ENCODE data around the gene DGCR6L.
"Not testable (repeated sequence)": the region's sequence is repeated elsewhere in the genome, so short reads cannot be mapped to it uniquely, and the experiment has no call there.

The DGCR6L gene

DNA sequence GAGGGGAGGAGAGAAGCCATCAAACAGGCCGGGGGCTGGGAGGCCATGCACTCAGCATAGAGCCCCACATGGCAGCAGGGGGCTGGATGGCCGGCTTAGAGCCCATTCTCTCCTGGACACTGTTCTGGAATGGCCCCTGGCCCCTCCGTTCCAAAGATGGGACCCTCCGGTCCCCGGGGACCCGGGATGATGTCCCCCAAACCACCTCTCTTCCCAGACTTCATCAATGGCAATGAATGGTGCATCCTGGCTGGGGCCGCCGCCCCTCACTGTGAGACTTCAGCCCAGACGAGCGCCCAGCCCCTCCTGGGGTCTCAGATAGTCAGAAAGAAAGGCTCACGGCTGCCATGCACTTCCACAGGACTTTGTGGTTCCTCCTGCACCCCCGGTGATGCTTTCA, 38.0 kb downstream of the DGCR6L start:
- H3K4me3 ChIP-seq (ENCODE audit: low read depth, low read length), result no peak overlapping the region
- TF ChIP-seq, protein P1, sequence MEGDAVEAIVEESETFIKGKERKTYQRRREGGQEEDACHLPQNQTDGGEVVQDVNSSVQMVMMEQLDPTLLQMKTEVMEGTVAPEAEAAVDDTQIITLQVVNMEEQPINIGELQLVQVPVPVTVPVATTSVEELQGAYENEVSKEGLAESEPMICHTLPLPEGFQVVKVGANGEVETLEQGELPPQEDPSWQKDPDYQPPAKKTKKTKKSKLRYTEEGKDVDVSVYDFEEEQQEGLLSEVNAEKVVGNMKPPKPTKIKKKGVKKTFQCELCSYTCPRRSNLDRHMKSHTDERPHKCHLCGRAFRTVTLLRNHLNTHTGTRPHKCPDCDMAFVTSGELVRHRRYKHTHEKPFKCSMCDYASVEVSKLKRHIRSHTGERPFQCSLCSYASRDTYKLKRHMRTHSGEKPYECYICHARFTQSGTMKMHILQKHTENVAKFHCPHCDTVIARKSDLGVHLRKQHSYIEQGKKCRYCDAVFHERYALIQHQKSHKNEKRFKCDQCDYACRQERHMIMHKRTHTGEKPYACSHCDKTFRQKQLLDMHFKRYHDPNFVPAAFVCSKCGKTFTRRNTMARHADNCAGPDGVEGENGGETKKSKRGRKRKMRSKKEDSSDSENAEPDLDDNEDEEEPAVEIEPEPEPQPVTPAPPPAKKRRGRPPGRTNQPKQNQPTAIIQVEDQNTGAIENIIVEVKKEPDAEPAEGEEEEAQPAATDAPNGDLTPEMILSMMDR (IDR thresholded peaks at IDR 0.05; ENCODE audit: low read depth, low read length), result no peak

DNA sequence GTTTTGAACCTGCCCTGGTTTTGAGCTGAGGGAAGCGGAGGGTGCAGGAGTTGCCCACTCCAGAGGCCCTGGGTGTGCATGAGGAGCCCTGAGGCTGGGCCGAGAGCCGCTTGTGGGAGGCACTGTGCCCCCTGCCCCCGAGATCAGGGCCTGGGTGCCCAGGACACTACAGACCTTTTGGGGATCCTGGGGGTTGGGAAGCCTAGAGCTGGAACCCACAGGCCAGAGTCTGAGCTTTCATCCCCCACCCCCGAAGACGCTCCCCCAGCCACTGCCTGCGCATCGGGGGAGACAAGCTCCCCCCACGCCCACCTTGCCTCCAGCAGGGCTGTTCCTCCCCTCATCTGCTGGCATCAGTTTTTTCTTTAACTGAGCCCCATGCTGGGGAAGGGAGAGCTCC, 38.4 kb downstream of the DGCR6L start:
- H3K4me3 ChIP-seq (ENCODE audit: low read depth, low read length), result not testable (repeated sequence)

DNA sequence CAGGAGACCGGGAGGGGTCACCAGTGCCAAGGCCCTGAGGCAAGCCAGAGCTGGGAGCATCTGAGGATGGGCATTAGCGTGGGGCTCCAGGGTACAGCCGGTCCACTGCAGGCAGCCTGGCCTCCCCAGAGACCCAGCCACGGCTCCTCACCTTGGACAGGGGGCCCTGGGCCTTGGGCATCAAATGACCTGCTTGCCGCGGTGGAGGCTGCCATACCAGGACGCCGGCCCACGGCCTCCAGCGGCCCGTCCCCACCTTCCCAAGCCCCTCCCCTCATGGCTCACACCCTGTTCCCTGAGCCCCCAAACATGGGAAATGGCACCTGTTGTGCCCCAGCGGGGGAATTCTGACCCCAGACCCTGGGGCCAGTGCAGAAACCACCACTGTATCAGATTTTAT, 39.0 kb downstream of the DGCR6L start:
- H3K4me3 ChIP-seq (ENCODE audit: low read depth, low read length), result no peak overlapping the region
- TF ChIP-seq, protein P1 (IDR thresholded peaks at IDR 0.05; ENCODE audit: low read depth, low read length), result no peak

DNA sequence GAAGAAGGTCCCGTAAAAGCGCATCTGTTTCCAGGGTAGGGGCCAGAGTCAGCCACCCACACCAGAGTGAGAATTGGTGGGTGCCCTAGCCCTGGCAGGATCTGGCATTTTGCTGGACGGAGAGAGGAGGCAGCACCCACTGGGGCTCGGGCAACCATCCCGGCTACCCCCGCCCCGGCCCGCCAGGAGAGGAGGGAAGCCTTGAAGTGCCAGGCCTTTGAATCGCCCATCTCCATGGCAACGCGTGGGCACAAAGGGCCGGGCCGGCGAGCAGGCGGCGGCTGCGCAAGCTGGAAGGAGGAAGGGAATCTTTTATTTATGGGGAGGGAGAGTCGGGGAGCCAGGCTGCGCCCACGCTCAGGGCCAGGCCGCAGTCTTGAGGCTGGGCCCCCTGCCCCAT, 39.7 kb downstream of the DGCR6L start:
- H3K4me3 ChIP-seq (ENCODE audit: low read depth, low read length), result not testable (repeated sequence)

DNA sequence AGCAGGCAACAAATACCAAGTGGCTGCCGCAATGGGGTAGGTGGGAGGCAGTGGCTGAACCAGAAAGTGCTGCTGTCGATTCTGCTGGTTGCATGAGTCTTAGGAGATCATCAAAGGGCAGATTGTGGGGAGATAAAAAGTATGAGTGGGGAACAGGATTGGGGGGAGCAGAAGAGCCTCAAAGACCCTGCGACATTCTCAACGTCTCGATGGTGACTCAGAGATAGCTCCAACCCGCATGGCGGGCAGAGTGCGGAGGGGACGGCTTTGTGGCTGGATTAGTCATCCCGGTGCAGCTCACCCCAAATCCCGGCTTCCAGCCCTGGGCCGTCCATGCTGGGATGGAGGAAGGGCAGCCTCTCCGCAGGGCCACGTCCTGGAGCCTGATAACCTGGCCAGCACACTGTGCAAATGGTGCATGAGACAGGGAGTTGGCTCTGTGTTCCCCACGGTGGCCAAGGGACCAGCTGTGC, 40.2 kb downstream of the DGCR6L start:
- H3K4me3 ChIP-seq (ENCODE audit: low read depth, low read length), result no peak overlapping the region
- TF ChIP-seq, protein P1 (IDR thresholded peaks at IDR 0.05; ENCODE audit: low read depth, low read length), result no peak

DNA sequence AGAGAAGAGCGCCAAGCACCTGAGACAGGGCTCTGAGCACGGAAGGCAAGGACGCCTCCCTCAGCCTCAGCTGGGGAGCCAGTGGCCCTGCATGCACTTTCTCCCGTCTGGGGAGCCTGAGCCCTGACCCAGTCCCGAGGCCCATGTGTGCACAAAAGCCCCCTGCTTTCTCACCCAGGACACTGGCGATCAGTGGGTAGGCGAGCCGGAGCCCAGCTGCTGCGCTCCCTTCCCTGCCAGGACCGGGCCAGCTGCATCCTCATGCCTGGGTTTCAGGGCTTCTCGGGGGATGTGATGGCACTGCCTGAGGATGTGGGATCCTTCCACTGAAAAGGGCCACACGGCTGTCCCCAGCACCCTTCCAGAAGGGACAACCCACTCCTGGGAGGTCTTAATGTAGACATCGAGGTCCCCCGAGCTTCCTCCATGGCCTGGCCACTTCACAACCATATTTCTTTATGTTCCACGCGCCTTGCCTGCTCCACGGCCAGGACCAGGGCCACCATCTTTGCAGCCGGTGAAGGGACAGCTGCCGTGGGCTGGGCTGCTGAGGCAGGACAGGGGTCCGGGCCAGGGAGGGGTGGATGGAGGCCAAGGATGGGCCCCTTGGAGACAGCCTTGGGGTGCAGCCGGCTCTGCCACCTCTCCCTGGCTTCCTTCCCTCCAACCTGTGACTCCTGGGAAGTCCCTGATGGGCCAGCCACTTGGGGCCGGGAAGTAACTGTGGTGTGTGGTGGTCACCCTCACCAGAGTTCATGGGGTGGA, 41.0 kb downstream of the DGCR6L start:
- not testable (repeated sequence) for H3K4me3 ChIP-seq (ENCODE audit: low read depth, low read length)

DNA sequence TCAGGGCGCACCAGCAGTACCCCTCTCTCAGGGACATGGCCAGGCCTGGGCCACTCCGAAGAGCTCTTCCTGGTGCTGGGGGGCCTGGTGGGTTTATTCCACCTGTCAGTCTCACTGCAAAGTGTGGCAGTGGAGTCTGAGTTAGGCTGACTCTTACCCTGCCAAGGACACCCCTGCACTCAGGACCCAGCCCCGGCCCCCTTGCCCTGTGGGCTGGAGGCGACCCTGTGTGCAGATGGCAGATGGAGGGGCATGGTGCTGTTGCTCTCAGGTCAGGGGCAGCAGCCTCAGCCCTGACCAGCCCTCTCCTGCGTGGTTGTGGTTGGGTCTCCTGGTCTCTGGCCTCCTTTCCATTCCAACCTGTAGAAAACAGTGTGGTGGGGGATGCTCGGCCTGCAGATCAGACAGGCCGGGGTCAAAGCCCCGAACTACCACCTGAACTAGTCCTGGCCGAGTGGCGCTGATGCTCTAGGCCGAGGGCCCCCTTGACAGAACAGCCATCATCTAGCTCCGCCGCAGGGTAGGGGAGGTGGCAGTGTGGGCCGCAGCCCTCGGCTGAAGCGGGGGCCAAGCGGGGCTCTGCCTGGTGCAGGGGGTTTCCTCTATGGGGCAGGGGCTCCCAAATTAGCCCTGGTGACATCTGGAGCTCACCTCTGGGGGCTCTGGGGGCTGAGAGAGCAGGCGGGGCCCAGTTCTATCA, 41.8 kb downstream of the DGCR6L start:
- not testable (repeated sequence) for H3K4me3 ChIP-seq (ENCODE audit: low read depth, low read length)

DNA sequence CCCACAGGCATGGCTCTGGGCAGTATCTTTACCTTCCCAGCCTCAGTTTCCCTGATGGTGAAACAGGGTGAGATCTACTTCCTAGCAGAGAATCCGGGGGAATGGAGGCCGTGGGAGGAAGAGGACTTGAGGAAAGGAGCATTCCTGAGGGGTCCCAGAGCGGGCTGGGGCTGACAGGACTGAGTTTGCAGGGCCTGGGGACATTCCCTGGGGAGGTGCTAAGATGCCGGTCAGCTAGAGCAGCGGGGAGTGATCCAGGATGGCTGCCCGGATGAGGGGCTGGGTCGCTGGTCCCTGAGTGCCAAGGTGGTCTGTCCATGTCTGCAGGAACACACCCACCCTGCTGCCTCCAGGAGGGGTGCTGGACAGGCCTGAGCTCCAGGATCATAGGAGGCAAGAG, 43.4 kb downstream of the DGCR6L start:
- TF ChIP-seq, protein P1 (IDR thresholded peaks at IDR 0.05; ENCODE audit: low read depth, low read length), result no peak
- no peak overlapping the region for H3K4me3 ChIP-seq (ENCODE audit: low read depth, low read length)

DNA sequence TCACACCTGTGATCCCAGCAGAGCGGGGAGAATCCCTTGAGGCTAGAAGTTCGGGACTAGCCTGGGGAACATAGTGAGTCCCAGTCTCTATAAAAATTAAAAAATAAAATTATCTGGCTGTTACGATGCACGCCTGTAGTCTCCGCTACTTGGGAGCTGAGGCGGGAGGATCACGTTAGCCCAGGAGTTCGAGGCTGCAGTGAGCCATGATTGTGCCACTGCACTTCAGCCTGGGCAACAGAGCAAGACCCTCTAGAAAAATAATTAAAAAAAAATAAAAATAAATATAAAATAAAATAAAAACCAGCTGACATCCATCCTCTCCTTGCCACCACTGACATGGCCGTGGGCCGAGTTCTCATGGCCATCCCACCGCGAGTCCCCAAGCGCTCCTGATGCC, 44.0 kb downstream of the DGCR6L start:
- TF ChIP-seq, protein P1 (IDR thresholded peaks at IDR 0.05; ENCODE audit: low read depth, low read length), result no peak
- H3K4me3 ChIP-seq (ENCODE audit: low read depth, low read length), result no peak overlapping the region

DNA sequence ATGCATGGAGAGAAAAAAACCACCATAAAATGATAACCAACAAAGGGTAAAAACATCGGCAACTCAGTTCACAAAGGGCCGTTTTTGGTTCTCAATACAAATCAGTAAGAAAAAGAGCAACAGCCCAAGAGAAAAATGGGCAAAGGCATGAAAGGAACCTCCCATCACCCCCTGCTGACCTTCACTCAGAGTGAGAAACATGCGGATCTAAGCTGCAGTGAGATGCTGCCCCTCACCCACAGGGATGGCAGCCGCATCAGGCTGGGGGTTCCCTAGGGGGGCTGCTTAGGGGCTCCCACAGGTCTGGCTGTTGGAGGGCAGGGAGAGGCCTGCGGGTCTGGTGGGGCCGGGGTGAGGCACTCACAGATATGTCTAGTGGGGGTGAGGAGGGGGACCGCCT, 44.5 kb downstream of the DGCR6L start:
- not testable (repeated sequence) for H3K4me3 ChIP-seq (ENCODE audit: low read depth, low read length)

DNA sequence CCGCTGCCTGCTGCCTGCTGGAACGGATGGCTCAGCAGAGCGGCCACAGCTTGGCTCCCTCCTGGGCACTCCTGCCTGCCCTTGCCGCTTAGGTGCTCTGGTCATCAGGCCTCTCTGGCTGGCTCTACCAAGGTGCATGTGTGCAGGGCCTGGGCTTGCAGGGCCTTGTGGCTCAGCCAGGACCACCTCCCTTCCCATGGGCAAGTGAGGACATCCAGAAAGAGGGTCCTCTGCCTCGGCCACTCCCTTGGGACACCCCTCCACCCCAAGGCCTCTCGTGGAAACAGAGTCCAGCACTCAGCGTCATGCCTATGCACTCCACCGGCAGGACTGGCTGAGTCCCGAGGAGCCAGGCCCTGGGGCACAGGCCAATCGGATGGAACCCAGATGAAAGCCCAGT, 45.5 kb downstream of the DGCR6L start:
- H3K4me3 ChIP-seq (ENCODE audit: low read depth, low read length), result not testable (repeated sequence)

All from WI38 (cell line).